Measurements from ENCODE around the gene SRSF8.

The SRSF8 gene

GRCh38 chr11:95058621-95059020 lies 8.1 kb upstream of the SRSF8 start:
- H3K9me3 ChIP-seq (ENCODE audit: insufficient read depth, low read depth, low read length) = peaks cover 2% of the 10 kb centered on the region
- H4K8ac ChIP-seq (ENCODE audit: low read depth, low read length) = no peak overlapping the region
- no peak overlapping the region for H4K12ac ChIP-seq (ENCODE audit: low read depth, low read length)
- DNase-seq = no peak
- H2AK5ac ChIP-seq (ENCODE audit: low read length) = no peak overlapping the region
- H2BK5ac ChIP-seq (ENCODE audit: low read depth, low read length, poor library complexity) = no peak overlapping the region
- no peak overlapping the region for H4K91ac ChIP-seq (ENCODE audit: low read depth, low read length)
- H2AFZ ChIP-seq (ENCODE audit: insufficient read depth, low read length, poor library complexity) = no peak overlapping the region
- H3K36me3 ChIP-seq (ENCODE audit: control insufficient read depth in 1 of 2, insufficient read depth in 2 of 2, low read length in 2 of 2) = no peaks in the 10 kb centered on the region
- H3K4me2 ChIP-seq (ENCODE audit: low read length) = no peak overlapping the region
- no CpG with 5 or more reads among the region's 1 CpG for WGBS (ENCODE audit: extremely low coverage, insufficient coverage, insufficient read length)
- H3K23ac ChIP-seq (ENCODE audit: low read length) = no peak overlapping the region
- H3K27ac ChIP-seq (ENCODE audit: low read depth, low read length) = no peak overlapping the region
- no peak overlapping the region for H3K4me3 ChIP-seq (ENCODE audit: low read depth, low read length)
- no peak overlapping the region for H2BK120ac ChIP-seq (ENCODE audit: insufficient read depth, low read length, poor library complexity)
- no peak overlapping the region for H2BK12ac ChIP-seq (ENCODE audit: low read length)
- H3K79me2 ChIP-seq (ENCODE audit: control insufficient read depth, insufficient read depth, low read length, poor library complexity) = no peaks in the 10 kb centered on the region
- no peak overlapping the region for H3K9ac ChIP-seq (ENCODE audit: low read length)
- H3K18ac ChIP-seq (ENCODE audit: low read length) = no peak overlapping the region
- H3K4ac ChIP-seq (ENCODE audit: low read depth, low read length) = no peak overlapping the region
- peaks cover 5% of the 10 kb centered on the region for H3K27me3 ChIP-seq (ENCODE audit: insufficient read depth, low read length)
- no peak overlapping the region for H3K14ac ChIP-seq (ENCODE audit: low read length)
- no peaks in the 10 kb centered on the region for H3K4me1 ChIP-seq (ENCODE audit: control insufficient read depth in 1 of 2, insufficient read depth in 2 of 2, low read length in 2 of 2)
- H3K79me1 ChIP-seq (ENCODE audit: low read length) = no peaks in the 10 kb centered on the region

- Histone ChIP-seq H3K9me3 (ENCODE audit: insufficient read depth, low read depth, low read length) (no peaks in the 10 kb centered on the region), H2AK5ac (ENCODE audit: low read length) (no peak overlapping the region), H3K36me3 (ENCODE audit: control insufficient read depth in 1 of 2, insufficient read depth in 2 of 2, low read length in 2 of 2) (no peaks in the 10 kb centered on the region), H3K79me2 (ENCODE audit: control insufficient read depth, insufficient read depth, low read length, poor library complexity) (no peaks in the 10 kb centered on the region), H3K79me1 (ENCODE audit: low read length) (no peaks in the 10 kb centered on the region), H2BK12ac (ENCODE audit: low read length) (no peak overlapping the region), H2AFZ (ENCODE audit: insufficient read depth, low read length, poor library complexity) (no peak overlapping the region), H3K4me2 (ENCODE audit: low read length) (no peak overlapping the region), H4K12ac (ENCODE audit: low read depth, low read length) (no peak overlapping the region), H4K8ac (ENCODE audit: low read depth, low read length) (no peak overlapping the region), H2BK5ac (ENCODE audit: low read depth, low read length, poor library complexity) (no peak overlapping the region), H4K91ac (ENCODE audit: low read depth, low read length) (no peak overlapping the region), H3K27me3 (ENCODE audit: insufficient read depth, low read length) (peaks cover under 1% of the 10 kb centered on the region), H2BK120ac (ENCODE audit: insufficient read depth, low read length, poor library complexity) (no peak overlapping the region), H3K4me3 (ENCODE audit: low read depth, low read length) (no peak overlapping the region), H3K4ac (ENCODE audit: low read depth, low read length) (no peak overlapping the region), H3K18ac (ENCODE audit: low read length) (no peak overlapping the region), H3K4me1 (ENCODE audit: control insufficient read depth in 1 of 2, insufficient read depth in 2 of 2, low read length in 2 of 2) (no peaks in the 10 kb centered on the region), H3K27ac (ENCODE audit: low read depth, low read length) (no peak overlapping the region), H3K23ac (ENCODE audit: low read length) (no peak overlapping the region), H3K9ac (ENCODE audit: low read length) (no peak overlapping the region), H3K14ac (ENCODE audit: low read length) (no peak overlapping the region)
- no peak for DNase-seq
- WGBS (ENCODE audit: extremely low coverage, insufficient coverage, insufficient read length) = no CpG with 5 or more reads among the region's 6 CpGs
These were observed 7.7 kb upstream of the SRSF8 start for GRCh38 chr11:95059046-95059445.

- Histone ChIP-seq H2BK5ac (ENCODE audit: low read depth, low read length, poor library complexity) (no peak overlapping the region), H2AK5ac (ENCODE audit: low read length) (no peak overlapping the region), H3K4me1 (ENCODE audit: control insufficient read depth in 1 of 2, insufficient read depth in 2 of 2, low read length in 2 of 2) (no peaks in the 10 kb centered on the region), H3K4me3 (ENCODE audit: low read depth, low read length) (no peak overlapping the region), H3K4me2 (ENCODE audit: low read length) (no peak overlapping the region), H4K8ac (ENCODE audit: low read depth, low read length) (no peak overlapping the region), H4K12ac (ENCODE audit: low read depth, low read length) (no peak overlapping the region), H3K9me3 (ENCODE audit: insufficient read depth, low read depth, low read length) (no peaks in the 10 kb centered on the region), H2AFZ (ENCODE audit: insufficient read depth, low read length, poor library complexity) (no peak overlapping the region), H2BK120ac (ENCODE audit: insufficient read depth, low read length, poor library complexity) (no peak overlapping the region), H3K27me3 (ENCODE audit: insufficient read depth, low read length) (no peaks in the 10 kb centered on the region), H3K79me2 (ENCODE audit: control insufficient read depth, insufficient read depth, low read length, poor library complexity) (peaks cover 11% of the 10 kb centered on the region), H4K91ac (ENCODE audit: low read depth, low read length) (no peak overlapping the region), H3K9ac (ENCODE audit: low read length) (no peak overlapping the region), H3K27ac (ENCODE audit: low read depth, low read length) (no peak overlapping the region), H3K23ac (ENCODE audit: low read length) (peak overlapping the region; percentile 74), H3K79me1 (ENCODE audit: low read length) (peaks cover 12% of the 10 kb centered on the region), H3K4ac (ENCODE audit: low read depth, low read length) (no peak overlapping the region), H2BK12ac (ENCODE audit: low read length) (no peak overlapping the region), H3K18ac (ENCODE audit: low read length) (no peak overlapping the region), H3K36me3 (ENCODE audit: control insufficient read depth in 1 of 2, insufficient read depth in 2 of 2, low read length in 2 of 2) (no peaks in the 10 kb centered on the region), H3K14ac (ENCODE audit: low read length) (no peak overlapping the region)
- DNase-seq = no peak
- no CpG with 5 or more reads among the region's 1 CpG for WGBS (ENCODE audit: extremely low coverage, insufficient coverage, insufficient read length)
These were observed 1.4 kb upstream of the SRSF8 start for GRCh38 chr11:95065336-95065735.

- Histone ChIP-seq H4K12ac (ENCODE audit: low read depth, low read length) (peak overlapping the region; percentile 12), H3K9me3 (ENCODE audit: insufficient read depth, low read depth, low read length) (no peaks in the 10 kb centered on the region), H2BK12ac (ENCODE audit: low read length) (peak overlapping the region; percentile 5), H3K23ac (ENCODE audit: low read length) (peak overlapping the region; percentile 78), H3K14ac (ENCODE audit: low read length) (peak overlapping the region; percentile 25), H3K27me3 (ENCODE audit: insufficient read depth, low read length) (no peaks in the 10 kb centered on the region), H3K4ac (ENCODE audit: low read depth, low read length) (peak overlapping the region; percentile 21), H2BK120ac (ENCODE audit: insufficient read depth, low read length, poor library complexity) (peak overlapping the region; percentile 85), H2BK5ac (ENCODE audit: low read depth, low read length, poor library complexity) (peak overlapping the region; percentile 24), H3K9ac (ENCODE audit: low read length) (peak overlapping the region; percentile 94), H3K79me2 (ENCODE audit: control insufficient read depth, insufficient read depth, low read length, poor library complexity) (peaks cover 11% of the 10 kb centered on the region), H3K4me2 (ENCODE audit: low read length) (peak overlapping the region; percentile 80), H3K79me1 (ENCODE audit: low read length) (peaks cover 12% of the 10 kb centered on the region), H2AFZ (ENCODE audit: insufficient read depth, low read length, poor library complexity) (peak overlapping the region; percentile 58), H3K27ac (ENCODE audit: low read depth, low read length) (peak overlapping the region; percentile 79), H3K36me3 (ENCODE audit: control insufficient read depth in 1 of 2, insufficient read depth in 2 of 2, low read length in 2 of 2) (no peaks in the 10 kb centered on the region), H3K4me3 (ENCODE audit: low read depth, low read length) (peak overlapping the region; percentile 89), H3K4me1 (ENCODE audit: control insufficient read depth in 1 of 2, insufficient read depth in 2 of 2, low read length in 2 of 2) (no peaks in the 10 kb centered on the region), H2AK5ac (ENCODE audit: low read length) (peak overlapping the region; percentile 24), H3K18ac (ENCODE audit: low read length) (peak overlapping the region; percentile 24), H4K8ac (ENCODE audit: low read depth, low read length) (peak overlapping the region; percentile 67), H4K91ac (ENCODE audit: low read depth, low read length) (peak overlapping the region; percentile 86)
- DNase-seq = peak; percentile 66 to 82
- no CpG with 5 or more reads among the region's 98 CpGs for WGBS (ENCODE audit: extremely low coverage, insufficient coverage, insufficient read length)
These were observed 521 bp downstream of the SRSF8 start for GRCh38 chr11:95067039-95067840.

Data from trophoblast cell (in vitro differentiated cells and primary cell).